Measurements from ENCODE around the gene CORO2B.

DNA sequence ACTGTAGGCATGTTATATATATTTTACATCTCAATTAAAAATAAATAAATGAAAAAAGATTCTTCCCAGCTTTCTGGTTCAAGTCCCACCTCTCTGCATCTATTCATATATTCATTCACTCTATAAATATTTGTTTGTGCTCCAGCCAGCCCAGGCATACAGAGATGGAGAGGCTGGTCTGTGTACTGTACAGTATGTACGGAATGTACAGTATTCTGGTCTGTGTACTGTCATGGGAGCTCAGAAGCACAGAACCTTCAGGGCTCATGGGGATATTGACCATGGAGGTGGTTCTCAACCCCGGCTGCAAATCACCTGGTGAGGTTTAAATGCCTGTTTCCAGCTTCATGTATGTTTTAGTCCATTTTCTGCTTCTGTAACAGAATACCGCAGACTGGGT is 13.8 kb downstream of the CORO2B start:
- TF ChIP-seq, protein P1, sequence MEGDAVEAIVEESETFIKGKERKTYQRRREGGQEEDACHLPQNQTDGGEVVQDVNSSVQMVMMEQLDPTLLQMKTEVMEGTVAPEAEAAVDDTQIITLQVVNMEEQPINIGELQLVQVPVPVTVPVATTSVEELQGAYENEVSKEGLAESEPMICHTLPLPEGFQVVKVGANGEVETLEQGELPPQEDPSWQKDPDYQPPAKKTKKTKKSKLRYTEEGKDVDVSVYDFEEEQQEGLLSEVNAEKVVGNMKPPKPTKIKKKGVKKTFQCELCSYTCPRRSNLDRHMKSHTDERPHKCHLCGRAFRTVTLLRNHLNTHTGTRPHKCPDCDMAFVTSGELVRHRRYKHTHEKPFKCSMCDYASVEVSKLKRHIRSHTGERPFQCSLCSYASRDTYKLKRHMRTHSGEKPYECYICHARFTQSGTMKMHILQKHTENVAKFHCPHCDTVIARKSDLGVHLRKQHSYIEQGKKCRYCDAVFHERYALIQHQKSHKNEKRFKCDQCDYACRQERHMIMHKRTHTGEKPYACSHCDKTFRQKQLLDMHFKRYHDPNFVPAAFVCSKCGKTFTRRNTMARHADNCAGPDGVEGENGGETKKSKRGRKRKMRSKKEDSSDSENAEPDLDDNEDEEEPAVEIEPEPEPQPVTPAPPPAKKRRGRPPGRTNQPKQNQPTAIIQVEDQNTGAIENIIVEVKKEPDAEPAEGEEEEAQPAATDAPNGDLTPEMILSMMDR (IDR thresholded peaks at IDR 0.05): no peak
- TF ChIP-seq POLR2A (IDR thresholded peaks at IDR 0.05): no peak

Data from ovary (tissue), 3 donors.